Uterus (tissue), 4 donors: ENCODE measurements around the gene CCNF. TPM values are rescaled to one million over a fixed set of nuclear protein-coding genes. Genes with fewer than 3 reads are reported as not detected.

ENCODE experiments used
- DNase-seq, 2 donors: peaks; one replicate each; pipeline ENCODE4 v3.0.0-alpha.2; 2019 to 2020
- H3K27ac ChIP-seq, 2 donors: fragments of 200-600 bp; sonication (generic); 1 replicate in 1 of 2; 2 replicates in 1 of 2; pipeline ENCODE4 v1.5.1; 2016 to 2018
- H3K27me3 ChIP-seq, 2 donors: fragments of 200-600 bp; sonication (generic); one replicate each; pipeline ENCODE4 v1.5.1; 2018 to 2019; ENCODE audit warnings: control low read depth in 1 of 2
- H3K36me3 ChIP-seq, 2 donors: fragments of 200-600 bp; sonication (generic); one replicate each; pipeline ENCODE4 v1.5.1; 2019; ENCODE audit warnings: control low read depth in 1 of 2
- H3K4me1 ChIP-seq, 2 donors: fragments of 200-600 bp; sonication (generic); one replicate each; pipeline ENCODE4 v1.5.1; 2018 to 2019; ENCODE audit warnings: control low read depth in 1 of 2
- H3K4me3 ChIP-seq, 2 donors: fragments of 200-600 bp; sonication (generic); 1 replicate in 1 of 2; 2 replicates in 1 of 2; pipeline ENCODE4 v1.5.1; 2018 to 2019; ENCODE audit warnings: mild to moderate bottlenecking in 1 of 2
- H3K9me3 ChIP-seq, 2 donors: fragments of 200-600 bp; sonication (generic); one replicate each; pipeline ENCODE4 v1.5.1; 2019; ENCODE audit warnings: control low read depth in 1 of 2
- POLR2A ChIP-seq, 2 donors: fragments of 450-650 bp; IDR thresholded peaks; one replicate each; pipeline ENCODE4 v1.6.1; 2016; ENCODE audit warnings: antibody characterized with exemption in 2 of 2, mild to moderate bottlenecking in 1 of 2, moderate library complexity in 1 of 2
- intact Hi-C: fragments of 100-400 bp; cut with DNase I; formaldehyde crosslinking; loops from one replicate; pipeline ENCODE4 v1.15.1; 2023; ENCODE audit warnings: low total_unique reads
- total RNA-seq, 4 donors: library from RNA; depleted of rRNA in 3 of 4; stranded (reverse); fragments of >200 nt in 3 of 4; gene quantifications; one replicate each; pipeline versions ENCODE4 v1.1.0 to v1.2.4, GENCODE V29; 2014 to 2023
- TF ChIP-seq, protein P1 (sequence below), 4 experiments: fragments of 200-600 bp in 2 of 4; fragments of 450-650 bp in 2 of 4; sonication (generic) in 2 of 4; IDR thresholded peaks; one replicate each; pipeline ENCODE4 v1.5.1; 2016 to 2019; ENCODE audit warnings: antibody characterized with exemption in 4 of 4, mild to moderate bottlenecking in 2 of 4, moderate library complexity in 1 of 4
- donor health status: DM: yes; HTN: yes; CAD: no.

The CCNF gene
- total RNA-seq, 4 donors from 2014 or later = under 0.01 to 11.8 (median 1.9) TPM; not detected in 1

DNA sequence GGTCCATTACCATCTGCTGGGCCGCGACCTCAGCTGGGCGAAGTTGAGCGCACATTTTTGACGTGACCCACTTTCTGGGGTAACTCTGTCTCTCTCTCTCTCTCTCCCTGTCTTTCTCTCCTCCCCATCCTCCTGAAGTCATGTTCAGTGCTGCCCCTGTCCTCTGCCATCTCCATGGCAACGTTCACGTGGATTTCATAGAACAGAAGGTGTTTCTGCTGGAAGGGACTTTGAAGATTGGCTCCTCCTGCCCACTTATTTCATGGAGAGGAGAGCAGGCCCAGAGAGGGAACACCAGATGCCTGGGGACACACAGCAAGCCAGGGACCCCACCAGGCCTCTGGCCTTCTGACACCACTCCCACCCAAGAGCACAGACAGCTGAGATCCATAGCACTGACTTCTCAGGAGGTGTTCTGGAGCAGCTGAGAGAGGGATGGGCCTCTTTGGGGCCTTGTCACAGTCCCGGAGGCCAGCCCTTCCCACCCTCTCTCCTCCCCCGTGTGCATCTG lies 4.2 kb upstream of the CCNF start:
- Histone ChIP-seq H3K27me3 (no peaks in the 10 kb centered on the region), H3K4me3 (no peak overlapping the region), H3K4me1 (peaks cover 1 to 4% of the 10 kb centered on the region in 2 donors), H3K9me3 (no peaks in the 10 kb centered on the region), H3K27ac (no peak overlapping the region), H3K36me3 (no peaks in the 10 kb centered on the region)
- TF ChIP-seq, protein P1, sequence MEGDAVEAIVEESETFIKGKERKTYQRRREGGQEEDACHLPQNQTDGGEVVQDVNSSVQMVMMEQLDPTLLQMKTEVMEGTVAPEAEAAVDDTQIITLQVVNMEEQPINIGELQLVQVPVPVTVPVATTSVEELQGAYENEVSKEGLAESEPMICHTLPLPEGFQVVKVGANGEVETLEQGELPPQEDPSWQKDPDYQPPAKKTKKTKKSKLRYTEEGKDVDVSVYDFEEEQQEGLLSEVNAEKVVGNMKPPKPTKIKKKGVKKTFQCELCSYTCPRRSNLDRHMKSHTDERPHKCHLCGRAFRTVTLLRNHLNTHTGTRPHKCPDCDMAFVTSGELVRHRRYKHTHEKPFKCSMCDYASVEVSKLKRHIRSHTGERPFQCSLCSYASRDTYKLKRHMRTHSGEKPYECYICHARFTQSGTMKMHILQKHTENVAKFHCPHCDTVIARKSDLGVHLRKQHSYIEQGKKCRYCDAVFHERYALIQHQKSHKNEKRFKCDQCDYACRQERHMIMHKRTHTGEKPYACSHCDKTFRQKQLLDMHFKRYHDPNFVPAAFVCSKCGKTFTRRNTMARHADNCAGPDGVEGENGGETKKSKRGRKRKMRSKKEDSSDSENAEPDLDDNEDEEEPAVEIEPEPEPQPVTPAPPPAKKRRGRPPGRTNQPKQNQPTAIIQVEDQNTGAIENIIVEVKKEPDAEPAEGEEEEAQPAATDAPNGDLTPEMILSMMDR (IDR thresholded peaks at IDR 0.05) = no peak
- no peak for TF ChIP-seq POLR2A (IDR thresholded peaks at IDR 0.05)
- intact Hi-C loops = no loop called here
- DNase-seq = no peak

DNA sequence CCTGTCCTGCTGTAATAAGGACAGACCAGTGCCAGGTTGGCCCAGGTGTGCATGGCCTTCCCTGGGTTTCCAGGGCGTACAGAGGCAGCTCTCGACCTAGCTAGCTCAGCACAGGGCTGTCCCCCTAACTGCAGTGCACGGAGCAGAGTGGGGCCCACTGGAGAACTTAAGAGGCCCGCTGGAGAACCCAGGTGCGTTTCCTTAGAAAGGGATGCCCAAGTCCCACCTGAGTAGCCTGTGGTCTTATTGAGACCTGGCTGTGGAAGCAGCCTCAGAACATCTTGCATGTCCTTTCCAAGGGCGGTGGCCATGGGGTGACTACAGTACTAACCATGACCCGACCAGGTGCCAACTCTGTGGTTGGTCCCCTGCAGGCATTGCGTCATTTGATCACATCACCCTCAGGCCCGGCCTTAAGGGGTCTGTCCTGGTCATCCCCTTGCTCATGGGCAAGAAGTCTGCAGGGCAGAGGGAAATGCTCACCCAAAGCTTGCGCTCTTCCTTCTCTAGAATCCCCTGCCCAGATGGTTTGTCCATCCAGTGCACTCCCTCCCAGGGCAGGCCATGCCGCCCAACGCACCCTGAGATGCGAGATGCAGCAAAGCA lies 3.3 kb upstream of the CCNF start:
- intact Hi-C loops = no loop called here
- Histone ChIP-seq H3K4me3 (no peak overlapping the region), H3K4me1 (peaks cover 6 to 9% of the 10 kb centered on the region in 2 donors), H3K27me3 (no peaks in the 10 kb centered on the region), H3K36me3 (no peaks in the 10 kb centered on the region), H3K9me3 (no peaks in the 10 kb centered on the region), H3K27ac (no peak overlapping the region)
- no peak for TF ChIP-seq POLR2A (IDR thresholded peaks at IDR 0.05)
- TF ChIP-seq, protein P1 (IDR thresholded peaks at IDR 0.05) = no peak
- DNase-seq = no peak

DNA sequence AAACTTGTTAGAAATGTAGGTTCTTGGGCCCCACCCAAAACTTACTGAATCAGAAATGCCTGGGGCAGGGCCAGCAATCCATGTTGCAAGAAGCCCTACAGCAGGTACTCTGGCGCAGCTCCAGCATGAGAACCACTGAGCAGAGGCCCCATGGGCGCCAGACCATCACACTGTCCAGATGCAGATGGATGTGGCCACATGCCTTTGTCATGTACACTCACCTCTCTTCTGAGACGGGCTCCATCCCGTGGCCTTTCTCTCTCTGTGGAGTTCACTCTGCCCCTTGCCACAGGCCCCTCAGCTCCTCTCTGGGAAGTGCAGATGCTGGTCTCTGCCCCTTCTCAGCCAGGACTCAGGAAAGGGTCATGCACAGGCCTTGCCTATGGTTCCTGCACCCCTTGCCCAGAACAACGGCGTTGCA lies 2.3 kb upstream of the CCNF start:
- TF ChIP-seq POLR2A (IDR thresholded peaks at IDR 0.05) = no peak
- TF ChIP-seq, protein P1 (IDR thresholded peaks at IDR 0.05) = no peak
- Histone ChIP-seq H3K9me3 (no peaks in the 10 kb centered on the region), H3K27me3 (no peaks in the 10 kb centered on the region), H3K36me3 (no peaks in the 10 kb centered on the region), H3K4me1 (peaks cover 6 to 9% of the 10 kb centered on the region in 2 donors), H3K27ac (no peak overlapping the region), H3K4me3 (no peak overlapping the region)
- no peak for DNase-seq
- intact Hi-C loops = no loop called here

DNA sequence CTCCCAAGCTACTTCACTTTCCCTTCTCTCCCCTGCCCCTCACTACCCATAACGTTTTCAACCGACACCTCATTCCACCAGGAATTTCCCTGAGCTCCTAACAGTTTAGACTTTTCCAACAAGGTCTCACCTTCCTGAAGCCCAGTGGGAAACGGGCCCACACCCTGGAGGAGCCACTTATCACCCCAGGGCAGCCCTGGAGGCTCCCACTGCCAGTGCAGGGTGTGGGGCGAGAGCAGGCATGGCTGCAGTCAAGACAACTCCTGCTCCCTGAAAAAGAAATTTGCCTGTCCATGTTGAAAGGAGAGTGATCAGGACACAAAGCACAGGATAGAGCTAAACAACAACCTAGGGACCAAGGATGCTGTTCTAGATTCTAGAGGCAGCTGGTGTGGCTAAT lies 1.7 kb upstream of the CCNF start:
- intact Hi-C loops = no loop called here
- TF ChIP-seq POLR2A (IDR thresholded peaks at IDR 0.05) = no peak
- TF ChIP-seq, protein P1 (IDR thresholded peaks at IDR 0.05) = no peak
- no peaks in the 10 kb centered on the region for H3K36me3 ChIP-seq

DNA sequence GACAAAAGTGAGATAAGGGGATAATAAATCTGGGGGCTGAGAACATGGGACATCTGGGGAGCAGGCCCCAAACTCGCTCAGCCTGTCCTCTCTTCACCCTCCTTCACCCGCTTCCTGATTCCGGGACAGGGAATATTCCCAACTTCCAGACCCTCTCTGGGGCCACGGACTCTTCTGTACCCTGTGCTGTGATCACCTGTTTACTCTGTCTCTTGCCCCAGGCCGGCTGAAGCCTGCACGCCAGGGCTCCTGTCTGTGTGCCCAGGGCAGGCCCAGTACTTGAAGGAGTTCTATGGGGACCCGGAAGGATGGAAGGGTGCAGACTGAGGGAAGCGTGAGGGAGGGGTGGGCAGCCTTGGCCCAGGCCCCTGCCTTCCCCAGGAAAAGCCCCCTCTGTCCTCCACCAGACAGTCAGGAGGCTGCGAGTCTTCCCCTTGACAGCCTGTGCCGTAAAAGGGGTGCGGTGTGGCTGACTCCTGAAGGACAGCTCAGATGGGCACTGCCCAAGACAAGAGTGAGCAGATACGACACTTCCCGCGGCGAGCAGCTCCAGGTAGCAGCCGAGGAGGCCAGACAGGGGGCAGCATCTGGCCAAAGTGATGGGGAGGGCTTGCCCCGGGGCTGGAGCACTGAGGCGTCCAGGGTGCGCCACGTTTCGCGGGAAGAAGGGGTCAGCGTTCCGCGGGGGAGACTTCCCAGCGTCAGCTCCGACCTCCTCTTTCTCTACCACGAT lies 1.0 kb upstream of the CCNF start:
- no peaks in the 10 kb centered on the region for H3K27me3 ChIP-seq
- TF ChIP-seq, protein P1 (IDR thresholded peaks at IDR 0.05) = peak in 3 of 4 experiments; percentile 21 to 29 (median 27)
- no peak for TF ChIP-seq POLR2A (IDR thresholded peaks at IDR 0.05)
- H3K36me3 ChIP-seq = no peaks in the 10 kb centered on the region
- H3K4me3 ChIP-seq = peak overlapping the region; percentile 46 to 74
- intact Hi-C loops = no loop called here
- no peaks in the 10 kb centered on the region for H3K9me3 ChIP-seq
- peaks cover 6 to 9% of the 10 kb centered on the region in 2 donors for H3K4me1 ChIP-seq
- DNase-seq = peak; percentile 39 to 44
- peak overlapping the region; percentile 30 to 83 for H3K27ac ChIP-seq

More for the DNA sequence above, 1.7 kb upstream of the CCNF start:
- H3K4me3 ChIP-seq = no peak overlapping the region
- peaks cover 6 to 9% of the 10 kb centered on the region in 2 donors for H3K4me1 ChIP-seq
- no peak overlapping the region for H3K27ac ChIP-seq
- DNase-seq = no peak
- H3K27me3 ChIP-seq = no peaks in the 10 kb centered on the region
- no peaks in the 10 kb centered on the region for H3K9me3 ChIP-seq
